NT2/D1 (cell line): ENCODE results near the gene DCLK1.

Experiments
- YY1 ChIP-seq: IDR thresholded peaks from 2 replicates; pipeline ENCODE4 v1.6.1; 2011; ENCODE audit not compliant: insufficient read length, insufficient read depth
- ZNF274 ChIP-seq: IDR thresholded peaks from 2 replicates; pipeline ENCODE4 v1.6.1; 2011; ENCODE audit warnings: mild to moderate bottlenecking, low read depth, low read length

DNA sequence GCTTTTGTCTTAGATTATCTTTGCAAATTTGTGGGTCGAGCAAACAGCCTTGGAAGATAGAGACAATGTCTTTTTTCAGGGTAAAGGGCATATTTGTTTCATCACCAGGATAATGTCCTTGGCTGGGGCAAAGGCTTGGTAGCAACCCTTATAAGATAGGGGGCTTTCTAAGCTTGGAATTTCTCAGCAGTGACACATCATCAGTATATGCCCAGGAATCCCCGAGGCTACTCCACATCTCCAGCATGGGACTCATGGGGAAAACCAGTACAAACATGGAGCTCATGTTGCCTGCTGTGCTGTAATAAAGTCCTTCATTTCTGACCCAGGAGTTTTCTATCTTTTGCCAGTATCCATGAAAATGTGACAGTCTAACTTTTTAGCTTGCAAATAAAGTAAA, 77.1 kb downstream of the DCLK1 start:
- TF ChIP-seq ZNF274 (no peak), YY1 (no peak)
